IMR-90 (cell line): ENCODE results near the gene PCDH20. TPM values are rescaled to one million over a fixed set of nuclear protein-coding genes. Genes with fewer than 3 reads are reported as not detected.

Source experiments
- ATAC-seq: fragments of 200-7000 bp; cut with Tn5 transposase; 2 replicates; pipeline ENCODE4 v1.9.1; 2020; ENCODE audit warnings: low read depth, mild to moderate bottlenecking, moderate library complexity
- BruUV-seq: library from RNA; stranded (reverse); fragments of 400-500 nt; replicated peaks from 2 replicates; lab custom pipeline; 2021; lab: Mats Ljungman, UMichigan
- CTCF ChIA-PET: fragments of 300-600 bp; formaldehyde crosslinking; extraction: SDS; loops from one replicate; lab custom pipeline; 2021; ENCODE audit warnings: antibody characterized with exemption; lab: Yijun Ruan, JAX
- POLR2A ChIA-PET: fragments of 300-600 bp; sonication (Branson Sonifier 250); formaldehyde crosslinking; loops from one replicate; lab custom pipeline; 2022; ENCODE audit warnings: antibody characterized with exemption; ENCODE audit not compliant: unreplicated experiment; lab: Charles Lee
- DNase-seq: peaks from one replicate; pipeline ENCODE4 v3.0.0; 2013
- H2AFZ ChIP-seq: replicated peaks from 2 replicates; pipeline ENCODE3; 2013; ENCODE audit warnings: low read length, mild to moderate bottlenecking; ENCODE audit not compliant: poor library complexity
- H2AK5ac ChIP-seq: 2 replicates; pipeline ENCODE4 v1.6.1; 2013; ENCODE audit warnings: low read depth, low read length, inconsistent platforms
- H2AK9ac ChIP-seq: replicated peaks from 2 replicates; pipeline ENCODE3; 2013; ENCODE audit warnings: mild to moderate bottlenecking, low read depth, low read length, moderate library complexity; ENCODE audit not compliant: poor library complexity
- H2BK120ac ChIP-seq: 2 replicates; pipeline ENCODE4 v1.6.1; 2013; ENCODE audit warnings: low read depth, low read length, inconsistent platforms
- H2BK15ac ChIP-seq: 3 replicates; pipeline ENCODE4 v1.6.1; 2013; ENCODE audit warnings: low read depth, low read length, inconsistent platforms
- H2BK20ac ChIP-seq: 2 replicates; pipeline ENCODE4 v1.6.1; 2013; ENCODE audit warnings: low read depth, mild to moderate bottlenecking, inconsistent platforms, low read length, moderate library complexity
- H2BK5ac ChIP-seq: 2 replicates; pipeline ENCODE4 v1.6.1; 2013; ENCODE audit warnings: mild to moderate bottlenecking, low read depth, low read length, inconsistent platforms; ENCODE audit not compliant: poor library complexity, severe bottlenecking
- H3K14ac ChIP-seq: replicated peaks from 2 replicates; pipeline ENCODE4 v1.6.1; 2013; ENCODE audit warnings: low read depth, low read length, inconsistent platforms
- H3K18ac ChIP-seq: 2 replicates; pipeline ENCODE4 v1.6.1; 2013; ENCODE audit warnings: low read depth, low read length, control low read depth
- H3K23ac ChIP-seq: 2 replicates; pipeline ENCODE4 v1.6.1; 2013; ENCODE audit warnings: low read depth, low read length, inconsistent platforms
- H3K27ac ChIP-seq: 2 replicates; pipeline ENCODE4 v1.5.1; 2013; ENCODE audit warnings: mild to moderate bottlenecking, control low read depth, low read length; ENCODE audit not compliant: insufficient read depth
- H3K27me3 ChIP-seq: 2 replicates; pipeline ENCODE4 v1.6.1; 2013; ENCODE audit warnings: low read length; ENCODE audit not compliant: control insufficient read depth, insufficient read depth
- H3K36me3 ChIP-seq: 2 replicates; pipeline ENCODE4 v1.6.1; 2013; ENCODE audit warnings: low read length, mixed read lengths; ENCODE audit not compliant: control insufficient read depth, insufficient read depth
- H3K4ac ChIP-seq: 2 replicates; pipeline ENCODE4 v1.6.1; 2013; ENCODE audit warnings: low read depth, low read length, inconsistent platforms
- H3K4me1 ChIP-seq: 2 replicates; pipeline ENCODE4 v1.6.1; 2013; ENCODE audit warnings: low read length, mixed read lengths; ENCODE audit not compliant: control insufficient read depth, insufficient read depth
- H3K4me2 ChIP-seq: 2 replicates; pipeline ENCODE4 v1.6.1; 2013; ENCODE audit warnings: low read depth, mild to moderate bottlenecking, control low read depth, low read length, moderate library complexity
- H3K4me3 ChIP-seq: 2 replicates; pipeline ENCODE4 v1.5.1; 2013; ENCODE audit warnings: low read depth, mild to moderate bottlenecking, control low read depth, low read length, moderate library complexity; ENCODE audit not compliant: insufficient read depth
- H3K56ac ChIP-seq: 2 replicates; pipeline ENCODE4 v1.6.1; 2013; ENCODE audit warnings: low read length, inconsistent platforms; ENCODE audit not compliant: insufficient read depth; ENCODE audit errors: extremely low read depth
- H3K79me1 ChIP-seq, 2 experiments: 2 replicates each; pipeline ENCODE4 v1.6.1; 2013; ENCODE audit warnings: low read length in 2 of 2, inconsistent platforms in 1 of 2, low read depth in 1 of 2
- H3K9ac ChIP-seq: 2 replicates; pipeline ENCODE4 v1.6.1; 2013; ENCODE audit warnings: low read depth, low read length, control low read depth
- H3K9me1 ChIP-seq: 2 replicates; pipeline ENCODE4 v1.6.1; 2013; ENCODE audit warnings: low read length, inconsistent platforms; ENCODE audit not compliant: insufficient read depth
- H3K9me3 ChIP-seq: 2 replicates; pipeline ENCODE4 v1.6.1; 2013; ENCODE audit warnings: low read length; ENCODE audit not compliant: control insufficient read depth, insufficient read depth
- H4K20me1 ChIP-seq: 2 replicates; pipeline ENCODE4 v1.6.1; 2013; ENCODE audit warnings: low read length, inconsistent platforms; ENCODE audit not compliant: insufficient read depth
- H4K5ac ChIP-seq: 2 replicates; pipeline ENCODE4 v1.6.1; 2013; ENCODE audit warnings: mild to moderate bottlenecking, low read depth, low read length, control low read depth
- H4K8ac ChIP-seq, 2 experiments: 2 replicates each; pipeline ENCODE4 v1.6.1; 2013; ENCODE audit warnings: low read depth in 2 of 2, low read length in 2 of 2, control low read depth in 1 of 2, inconsistent platforms in 1 of 2
- H4K91ac ChIP-seq: 2 replicates; pipeline ENCODE4 v1.6.1; 2013; ENCODE audit warnings: low read depth, low read length, inconsistent platforms; ENCODE audit not compliant: insufficient read depth
- MXI1 ChIP-seq: IDR thresholded peaks from 2 replicates; pipeline ENCODE4 v1.6.1; 2012; ENCODE audit warnings: low read depth, mild to moderate bottlenecking, low read length, moderate library complexity, borderline replicate concordance
- WGBS, 2 experiments: methylation state at CpG; one replicate each; pipeline versions ENCODE4 v1.1.5 to v1.1.7; 2013; ENCODE audit warnings: missing lambda C conversion rate in 2 of 2; ENCODE audit not compliant: insufficient read length in 1 of 2; ENCODE audit errors: extremely low coverage in 2 of 2; 5-methylcytosine and 5-hydroxymethylcytosine counted together
- dilution Hi-C: fragments of 300-500 bp; cut with HindIII; formaldehyde crosslinking; loops from one replicate; pipeline ENCODE4 v1.14.3; 2018; ENCODE audit warnings: low sequenced_read_pairs; ENCODE audit not compliant: unreplicated experiment
- in situ Hi-C: fragments of 300-500 bp; cut with MboI; formaldehyde crosslinking; loops from 3 replicates; pipeline ENCODE4 v1.14.3; 2019; ENCODE audit warnings: low sequenced_read_pairs, inconsistent platforms, mixed read lengths
- intact Hi-C: fragments of 100-400 bp; cut with micrococcal nuclease; formaldehyde crosslinking; loops from 2 replicates; pipeline ENCODE4 v1.10.0; 2022
- polyA plus RNA-seq, 3 experiments: library from polyadenylated mRNA; depleted of rRNA; stranded (reverse); fragments of >200 nt; gene quantifications; 2 replicates each; pipeline ENCODE4 v1.2.3, GENCODE V29; 2012; ENCODE audit warnings: low replicate concordance in 1 of 3
- total RNA-seq: library from RNA; depleted of rRNA; stranded (reverse); fragments of >200 nt; gene quantifications from 2 replicates; pipeline ENCODE4 v1.2.3, GENCODE V29; 2012

PCDH20 gene
- total and polyA plus RNA-seq, 2 of the 4 experiments (the other 2 are of a cell fraction), result not detected

GRCh38 chr13:61415058-61415721 lies 459 bp downstream of the PCDH20 start:
- H3K79me1 ChIP-seq, result no peaks in the 10 kb centered on the region
- no peak overlapping the region for H2BK15ac ChIP-seq
- no peak overlapping the region for H4K91ac ChIP-seq
- H2AK5ac ChIP-seq, result no peak overlapping the region
- H3K18ac ChIP-seq, result no peak overlapping the region
- H3K23ac ChIP-seq, result no peak overlapping the region
- 3% methylated on average over 16 of the region's 30 CpGs; no CpG with 5 or more reads in 1 of the 2 experiments for WGBS, 2 experiments
- no TSS peak for BruUV-seq
- no peak overlapping the region for H2AFZ ChIP-seq
- no peak overlapping the region for H2BK5ac ChIP-seq
- in situ Hi-C loops, result loop anchor here (10.0 kb wide), 2 partner anchors 790 to 960 kb away; no protein-coding TSS in a partner anchor
- no peaks in the 10 kb centered on the region for H3K9me3 ChIP-seq
- H3K9ac ChIP-seq, result no peak overlapping the region
- no peaks in the 10 kb centered on the region for H3K36me3 ChIP-seq
- no peaks in the 10 kb centered on the region for H3K4me1 ChIP-seq
- no peak overlapping the region for H3K14ac ChIP-seq
- H4K8ac ChIP-seq, result no peak overlapping the region
- dilution Hi-C loops, result no loop called here
- H2BK20ac ChIP-seq, result no peak overlapping the region
- ATAC-seq (no peak), DNase-seq (no peak)
- POLR2A ChIA-PET, result no interaction called here
- CTCF ChIA-PET, result no interaction called here
- H3K27me3 ChIP-seq, result peaks cover 6% of the 10 kb centered on the region; the same call in 1 of the 2 replicates
- no peak overlapping the region for H3K4ac ChIP-seq
- H4K20me1 ChIP-seq, result no peaks in the 10 kb centered on the region
- no peak overlapping the region for H4K5ac ChIP-seq
- H2AK9ac ChIP-seq, result no peak overlapping the region
- no peak for TF ChIP-seq MXI1
- no peak overlapping the region for H2BK120ac ChIP-seq
- H3K27ac ChIP-seq, result no peak overlapping the region
- intact Hi-C loops, result no loop called here
- H3K4me3 ChIP-seq, result no peak overlapping the region
- H3K56ac ChIP-seq, result no peak overlapping the region
- no peak overlapping the region for H3K4me2 ChIP-seq
- H3K9me1 ChIP-seq, result no peaks in the 10 kb centered on the region
